Ramos (cell line): Measurements from ENCODE around the gene MUC5B.
"Not testable (repeated sequence)": the region's sequence is repeated elsewhere in the genome, so short reads cannot be mapped to it uniquely, and the experiment has no call there.

ENCODE experiments used
- in situ Hi-C: fragments of 300-500 bp; cut with MboI; formaldehyde crosslinking; loops from one replicate; pipeline ENCODE4 v1.14.3; 2022; ENCODE audit warnings: low sequenced_read_pairs; ENCODE audit not compliant: unreplicated experiment

The MUC5B gene

GRCh38 chr11:1202154-1202775, 20.6 kb upstream of the MUC5B start:
- in situ Hi-C loops, result no loop called here

GRCh38 chr11:1202776-1203504, 19.9 kb upstream of the MUC5B start:
- in situ Hi-C loops, result no loop called here

GRCh38 chr11:1203505-1204271, 19.2 kb upstream of the MUC5B start:
- in situ Hi-C loops, result no loop called here

- in situ Hi-C loops, result no loop called here
These were observed 18.3 kb upstream of the MUC5B start for GRCh38 chr11:1204381-1205101.

- in situ Hi-C loops, result no loop called here
These were observed 17.5 kb upstream of the MUC5B start for GRCh38 chr11:1205121-1205986.

GRCh38 chr11:1205987-1206331, 16.9 kb upstream of the MUC5B start:
- in situ Hi-C loops, result no loop called here

- in situ Hi-C loops, result no loop called here
These were observed 16.2 kb upstream of the MUC5B start for GRCh38 chr11:1206391-1207271.

- in situ Hi-C loops, result no loop called here
These were observed 15.3 kb upstream of the MUC5B start for GRCh38 chr11:1207401-1208143.

- in situ Hi-C loops, result no loop called here
These were observed 14.8 kb upstream of the MUC5B start for GRCh38 chr11:1208144-1208393.

- in situ Hi-C loops, result no loop called here
These were observed 14.2 kb upstream of the MUC5B start for GRCh38 chr11:1208394-1209261.

- in situ Hi-C loops, result no loop called here
These were observed 13.4 kb upstream of the MUC5B start for GRCh38 chr11:1209371-1210057.

- in situ Hi-C loops, result no loop called here
These were observed 11.0 kb upstream of the MUC5B start for GRCh38 chr11:1211838-1212237.

- in situ Hi-C loops, result not testable (repeated sequence)
These were observed 7.0 kb upstream of the MUC5B start for GRCh38 chr11:1215826-1216225.

GRCh38 chr11:1217151-1217550, 5.7 kb upstream of the MUC5B start:
- in situ Hi-C loops, result no loop called here

GRCh38 chr11:1218256-1218787, 4.5 kb upstream of the MUC5B start:
- in situ Hi-C loops, result no loop called here

- in situ Hi-C loops, result no loop called here
These were observed 3.9 kb upstream of the MUC5B start for GRCh38 chr11:1218788-1219445.
